LNCAP (cell line): ENCODE measurements around the gene GLB1L2.

Experiments
- TF ChIP-seq, protein P1 (sequence below): fragments of 450-650 bp; IDR thresholded peaks from 2 replicates; pipeline ENCODE4 v1.5.1; 2017; ENCODE audit warnings: mild to moderate bottlenecking

Gene GLB1L2

GRCh38 chr11:134399996-134400395 is 68.2 kb downstream of the GLB1L2 start:
- TF ChIP-seq, protein P1, sequence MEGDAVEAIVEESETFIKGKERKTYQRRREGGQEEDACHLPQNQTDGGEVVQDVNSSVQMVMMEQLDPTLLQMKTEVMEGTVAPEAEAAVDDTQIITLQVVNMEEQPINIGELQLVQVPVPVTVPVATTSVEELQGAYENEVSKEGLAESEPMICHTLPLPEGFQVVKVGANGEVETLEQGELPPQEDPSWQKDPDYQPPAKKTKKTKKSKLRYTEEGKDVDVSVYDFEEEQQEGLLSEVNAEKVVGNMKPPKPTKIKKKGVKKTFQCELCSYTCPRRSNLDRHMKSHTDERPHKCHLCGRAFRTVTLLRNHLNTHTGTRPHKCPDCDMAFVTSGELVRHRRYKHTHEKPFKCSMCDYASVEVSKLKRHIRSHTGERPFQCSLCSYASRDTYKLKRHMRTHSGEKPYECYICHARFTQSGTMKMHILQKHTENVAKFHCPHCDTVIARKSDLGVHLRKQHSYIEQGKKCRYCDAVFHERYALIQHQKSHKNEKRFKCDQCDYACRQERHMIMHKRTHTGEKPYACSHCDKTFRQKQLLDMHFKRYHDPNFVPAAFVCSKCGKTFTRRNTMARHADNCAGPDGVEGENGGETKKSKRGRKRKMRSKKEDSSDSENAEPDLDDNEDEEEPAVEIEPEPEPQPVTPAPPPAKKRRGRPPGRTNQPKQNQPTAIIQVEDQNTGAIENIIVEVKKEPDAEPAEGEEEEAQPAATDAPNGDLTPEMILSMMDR, result no peak

- TF ChIP-seq, protein P1, result no peak
Measured at GRCh38 chr11:134401825-134402809, 70.3 kb downstream of the GLB1L2 start.

GRCh38 chr11:134402910-134403309 is 71.1 kb downstream of the GLB1L2 start:
- TF ChIP-seq, protein P1, result no peak

- TF ChIP-seq, protein P1, result no peak
Measured at GRCh38 chr11:134404575-134405341, 73.0 kb downstream of the GLB1L2 start.

DNA sequence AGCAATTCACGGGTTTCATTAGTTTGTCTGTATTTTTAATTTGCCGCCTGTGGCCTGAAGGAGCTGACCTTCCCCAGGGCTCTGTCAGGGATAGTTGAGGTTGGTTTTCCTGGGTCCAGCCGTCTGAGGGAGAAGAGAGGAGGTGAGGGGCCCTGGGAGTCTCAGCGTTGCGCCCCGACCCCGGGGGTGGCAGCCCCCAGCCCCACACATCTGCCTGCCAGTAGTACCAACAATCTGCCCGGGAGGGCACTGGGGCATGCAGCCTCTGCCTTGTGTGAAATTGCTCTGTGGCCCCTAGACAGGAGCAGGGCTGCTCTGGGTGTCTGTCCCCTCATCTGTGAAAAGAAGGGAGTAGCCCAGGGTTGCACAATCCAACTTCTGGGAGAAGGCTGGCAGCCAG is 73.6 kb downstream of the GLB1L2 start:
- TF ChIP-seq, protein P1, result no peak

DNA sequence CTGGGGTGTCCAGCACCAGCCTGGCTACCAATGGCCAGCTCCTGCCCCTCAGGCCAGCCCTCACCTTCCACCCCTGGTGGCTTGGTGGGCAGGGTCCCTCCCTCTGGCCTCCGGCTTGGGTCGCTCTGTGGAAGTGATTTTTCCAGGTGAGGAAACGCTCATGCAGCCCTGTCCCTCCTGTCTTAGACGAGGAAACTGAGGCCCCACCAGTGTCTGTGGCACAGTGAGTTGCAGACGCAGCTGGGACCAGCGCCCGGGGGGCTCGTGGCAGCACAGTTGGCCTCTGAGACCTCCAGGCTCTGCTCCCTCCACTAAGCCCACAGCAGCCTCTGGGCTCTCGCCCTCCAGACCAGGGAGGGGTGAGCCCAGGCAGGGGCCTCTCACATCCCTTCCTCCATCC is 74.1 kb downstream of the GLB1L2 start:
- TF ChIP-seq, protein P1, result no peak

DNA sequence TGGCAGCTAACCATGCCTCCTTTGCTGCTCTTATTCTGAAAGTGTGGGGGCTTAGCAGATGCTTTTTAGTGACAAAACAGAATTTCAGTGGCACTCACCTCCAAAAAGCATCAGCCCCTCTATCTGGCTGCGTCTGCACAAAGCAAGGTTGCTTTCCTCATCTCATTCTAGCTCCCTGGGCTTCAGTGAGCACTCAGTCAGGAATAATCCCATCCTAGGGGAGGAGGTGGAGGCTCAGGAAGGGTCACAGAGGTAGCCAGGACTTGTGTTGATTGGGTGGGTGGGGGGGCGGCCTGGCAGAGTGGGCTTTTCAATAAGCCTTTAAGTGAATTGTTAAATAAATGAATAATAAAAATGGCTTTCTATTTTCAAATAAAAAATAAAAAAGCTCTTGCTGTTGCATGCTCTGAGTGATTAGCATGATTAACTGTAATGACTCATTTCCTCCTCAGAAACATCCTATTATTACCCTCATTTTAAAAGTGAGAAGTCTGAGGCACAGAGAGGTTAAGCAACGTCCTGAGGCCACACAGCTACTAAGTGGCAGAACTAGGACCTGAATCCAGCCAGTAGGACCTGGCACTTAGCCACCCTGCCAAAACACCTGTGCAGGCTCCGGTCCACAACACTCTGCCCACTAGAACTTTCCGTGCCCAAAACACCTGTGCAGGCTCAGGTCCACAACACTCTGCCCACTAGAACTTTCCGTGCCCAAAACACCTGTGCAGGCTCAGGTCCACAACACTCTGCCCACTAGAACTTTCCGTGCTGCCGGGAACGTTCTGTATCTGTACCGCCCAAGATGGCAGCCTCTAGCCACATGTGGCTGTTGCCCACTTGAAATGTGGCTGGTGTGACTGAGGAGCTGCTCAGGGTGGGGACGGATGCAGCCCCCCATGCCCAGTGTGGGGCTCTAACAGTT is 74.7 kb downstream of the GLB1L2 start:
- TF ChIP-seq, protein P1, result no peak
